K562 (cell line): Measurements from ENCODE around the gene HMGCL. TPM values are rescaled to one million over a fixed set of nuclear protein-coding genes. Genes with fewer than 3 reads are reported as not detected.

Experiments
- ARID1B ChIP-seq: fragments of 450-650 bp; IDR thresholded peaks from 2 replicates; pipeline ENCODE4 v1.6.1; 2016; ENCODE audit warnings: antibody characterized with exemption, mild to moderate bottlenecking, inconsistent platforms
- HDAC3 ChIP-seq: fragments of 450-650 bp; IDR thresholded peaks from 2 replicates; pipeline ENCODE4 v1.6.1; 2018; ENCODE audit warnings: borderline replicate concordance, mild to moderate bottlenecking, moderate library complexity; ENCODE audit not compliant: partially characterized antibody
- HMBOX1 ChIP-seq: sonication (generic); IDR thresholded peaks from 2 replicates; pipeline ENCODE4 v1.6.1; 2016
- HOMEZ ChIP-seq: fragments of 250-450 bp; sonication (Bioruptor Pico); IDR thresholded peaks from 2 replicates; pipeline ENCODE4 v1.4.0; 2020; ENCODE audit warnings: mild to moderate bottlenecking, moderate library complexity
- KAT7 ChIP-seq: sonication (generic); formaldehyde crosslinking; IDR thresholded peaks from 2 replicates; pipeline ENCODE4 v1.8.0; 2022; ENCODE audit warnings: missing genetic modification reagents, mild to moderate bottlenecking, borderline replicate concordance
- NR0B1 ChIP-seq: fragments of 450-650 bp; IDR thresholded peaks from one replicate; pipeline ENCODE4 v1.6.1; 2018; ENCODE audit warnings: mild to moderate bottlenecking, moderate library complexity; ENCODE audit not compliant: partially characterized antibody
- PYGO2 ChIP-seq: fragments of 450-650 bp; IDR thresholded peaks from 2 replicates; pipeline ENCODE4 v1.6.1; 2016; ENCODE audit warnings: mild to moderate bottlenecking, missing genetic modification characterization, moderate library complexity, missing compliant biosample characterization
- SP2 ChIP-seq: IDR thresholded peaks from 2 replicates; pipeline ENCODE4 v1.6.1; 2011; ENCODE audit warnings: mild to moderate bottlenecking, low read depth, low read length, moderate library complexity; ENCODE audit not compliant: poor library complexity, severe bottlenecking; ENCODE audit errors: extremely low read depth
- SREBF1 ChIP-seq: fragments of 150-350 bp; IDR thresholded peaks from 2 replicates; pipeline ENCODE4 v1.6.1; 2014; ENCODE audit warnings: antibody characterized with exemption, low read depth, low read length, borderline replicate concordance
- SRSF9 ChIP-seq: fragments of 200-400 bp; formaldehyde crosslinking; IDR thresholded peaks from 2 replicates; pipeline ENCODE4 v1.6.1; 2017; ENCODE audit warnings: low read depth, low read length, borderline replicate concordance
- THRAP3 ChIP-seq: fragments of 450-650 bp; IDR thresholded peaks from 2 replicates; pipeline ENCODE4 v1.6.1; 2016; ENCODE audit warnings: mild to moderate bottlenecking, inconsistent platforms, borderline replicate concordance
- ZBTB33 ChIP-seq: sonication (generic); formaldehyde crosslinking; IDR thresholded peaks from 2 replicates; pipeline ENCODE4 v1.8.1; 2023; ENCODE audit warnings: mild to moderate bottlenecking, missing genetic modification reagents
- ZBTB9 ChIP-seq: fragments of 450-650 bp; formaldehyde crosslinking; IDR thresholded peaks from 2 replicates; pipeline ENCODE4 v1.4.0; 2020; ENCODE audit warnings: mild to moderate bottlenecking, moderate library complexity
- ZNF146 ChIP-seq: IDR thresholded peaks from one replicate; pipeline ENCODE4 v1.6.1; 2018; ENCODE audit warnings: missing compliant biosample characterization; ENCODE audit not compliant: unreplicated experiment
- ZNF586 ChIP-seq: fragments of 450-650 bp; formaldehyde crosslinking; conservative IDR thresholded peaks from 2 replicates; pipeline ENCODE4 v1.4.0; 2020; ENCODE audit warnings: mild to moderate bottlenecking, moderate library complexity
- ZNF764 ChIP-seq: fragments of 250-450 bp; sonication (Bioruptor Pico); IDR thresholded peaks from 2 replicates; pipeline ENCODE4 v1.4.0; 2020; ENCODE audit warnings: low read depth, mild to moderate bottlenecking, moderate library complexity
- polyA plus RNA-seq, 8 experiments: library from polyadenylated mRNA; depleted of rRNA in 4 of 8; stranded (reverse) in 5 of 8; unstranded in 3 of 8; fragments of >200 nt; fragmentation: Nextera tagmentation in 2 of 8; fragmentation: Illumina TruSeq in 1 of 8; extraction: Ambion mirVana in 2 of 8; extraction: Trizol in 1 of 8; gene quantifications; 2 replicates each; pipeline versions ENCODE4 v1.2.1 to v1.2.3, GENCODE V29; 2011 to 2014; ENCODE audit warnings: inconsistent platforms in 1 of 8, missing spikeins in 1 of 8
- total RNA-seq, 7 experiments: library from RNA; depleted of rRNA in 6 of 7; stranded (reverse); fragments of >200 nt in 6 of 7; fragmentation: Illumina TruSeq in 2 of 7; extraction: Trizol in 2 of 7; gene quantifications; 2 replicates each; pipeline versions ENCODE4 v1.2.1 to v1.2.3, GENCODE V29; 2011 to 2021; ENCODE audit warnings: low replicate concordance in 1 of 7

HMGCL gene
- total and polyA plus RNA-seq, 9 of the 15 experiments (the other 6 are each of a cell fraction or from before 2014, with no cell fraction given), result 18.0 to 82.2 (median 24.2) TPM

GRCh38 chr1:23799570-23800399 is 25.4 kb downstream of the HMGCL start (continued):
- TF ChIP-seq HOMEZ, result no peak
- no peak for TF ChIP-seq ZNF764 (CRISPR knock-in tag)
- no peak for TF ChIP-seq SREBF1
- TF ChIP-seq THRAP3, result no peak
- no peak for TF ChIP-seq ZBTB33 (CRISPR knock-in tag)
- TF ChIP-seq HMBOX1, result peak; percentile 47; the same call in 1 of the 2 replicates
- peak; percentile 48 for TF ChIP-seq ARID1B
- TF ChIP-seq SP2, result no peak
- 0 out of 2 replicates have a peak, but pooled peaks have one; percentile 69 for TF ChIP-seq KAT7
- no peak for TF ChIP-seq SRSF9
- no peak for TF ChIP-seq ZNF586 (CRISPR knock-in tag)
- no peak for TF ChIP-seq PYGO2 (tag)
- TF ChIP-seq HDAC3, result no peak
- TF ChIP-seq ZNF146 (CRISPR knock-in tag), result no peak
- peak; percentile 84 for TF ChIP-seq ZBTB9 (CRISPR knock-in tag)
- no peak for TF ChIP-seq NR0B1
